OCI-LY7 (cell line): ENCODE measurements around the gene LBP. TPM values are rescaled to one million over a fixed set of nuclear protein-coding genes. Genes with fewer than 3 reads are reported as not detected.

Source experiments
- BruUV-seq: library from RNA; stranded (reverse); fragments of 400-500 nt; replicated peaks from 2 replicates; lab custom pipeline; 2021; lab: Mats Ljungman, UMichigan
- CTCF ChIA-PET: fragments of 300-600 bp; sonication (Branson Sonifier 250); formaldehyde crosslinking; loops from one replicate; lab custom pipeline; 2022; ENCODE audit warnings: antibody characterized with exemption; ENCODE audit not compliant: unreplicated experiment; lab: Charles Lee
- POLR2A ChIA-PET: fragments of 300-600 bp; sonication (Branson Sonifier 250); formaldehyde crosslinking; loops from one replicate; lab custom pipeline; 2022; ENCODE audit warnings: antibody characterized with exemption; lab: Charles Lee
- DNase-seq: peaks from one replicate; pipeline ENCODE4 v3.0.0-alpha.2; 2015; ENCODE audit warnings: low spot score
- H2AFZ ChIP-seq: fragments of 200-600 bp; sonication (generic), shearing (Covaris generic); 2 replicates; pipeline ENCODE4 v1.6.1; 2014; ENCODE audit warnings: mild to moderate bottlenecking, antibody characterized with exemption, low read length, moderate library complexity
- H3K27ac ChIP-seq: fragments of 200-600 bp; sonication (generic); 2 replicates; pipeline ENCODE4 v1.5.1; 2014; ENCODE audit warnings: mixed run types, low read depth, mild to moderate bottlenecking, moderate library complexity, low read length, inconsistent platforms; ENCODE audit not compliant: poor library complexity, severe bottlenecking
- H3K36me3 ChIP-seq: fragments of 200-600 bp; sonication (generic); 2 replicates; pipeline ENCODE4 v1.6.1; 2014; ENCODE audit warnings: mild to moderate bottlenecking, antibody characterized with exemption, low read length, moderate library complexity, mixed read lengths; ENCODE audit not compliant: insufficient read depth
- H3K4me1 ChIP-seq: fragments of 200-600 bp; sonication (generic); 2 replicates; pipeline ENCODE4 v1.5.1; 2014; ENCODE audit warnings: mild to moderate bottlenecking, low read length; ENCODE audit not compliant: insufficient read depth, poor library complexity, severe bottlenecking
- H3K4me2 ChIP-seq: fragments of 200-600 bp; sonication (generic); 2 replicates; pipeline ENCODE4 v1.6.1; 2014; ENCODE audit warnings: mild to moderate bottlenecking, low read length
- H3K4me3 ChIP-seq: fragments of 200-600 bp; sonication (generic); 2 replicates; pipeline ENCODE4 v1.5.1; 2014; ENCODE audit warnings: mild to moderate bottlenecking, low read depth, low read length; ENCODE audit not compliant: poor library complexity, severe bottlenecking
- H3K79me2 ChIP-seq: fragments of 200-600 bp; sonication (generic); 2 replicates; pipeline ENCODE4 v1.6.1; 2016; ENCODE audit warnings: low read depth, mild to moderate bottlenecking, low read length, moderate library complexity, mixed read lengths; ENCODE audit not compliant: insufficient read depth
- H3K9me2 ChIP-seq: fragments of 200-600 bp; sonication (generic); 2 replicates; pipeline ENCODE4 v1.6.1; 2016; ENCODE audit warnings: mild to moderate bottlenecking, low read length, mixed read lengths; ENCODE audit not compliant: insufficient read depth
- H3K9me3 ChIP-seq: fragments of 200-600 bp; sonication (generic); 2 replicates; pipeline ENCODE4 v1.6.1; 2014; ENCODE audit warnings: mild to moderate bottlenecking, mixed run types, low read length, mixed read lengths
- H4K20me1 ChIP-seq: fragments of 200-600 bp; sonication (generic); 2 replicates; pipeline ENCODE4 v1.6.1; 2014; ENCODE audit warnings: mild to moderate bottlenecking, antibody characterized with exemption, low read length, moderate library complexity, mixed read lengths; ENCODE audit not compliant: insufficient read depth
- EZH2phosphoT487 ChIP-seq: fragments of 200-600 bp; sonication (generic); IDR thresholded peaks from 2 replicates; pipeline ENCODE4 v1.6.1; 2018; ENCODE audit warnings: low read depth, borderline replicate concordance, mild to moderate bottlenecking, mixed run types, antibody characterized with exemption, low read length, moderate library complexity, mixed read lengths
- intact Hi-C: fragments of 100-400 bp; cut with micrococcal nuclease; formaldehyde crosslinking; loops from one replicate; pipeline ENCODE4 v1.10.0; 2022; ENCODE audit not compliant: unreplicated experiment
- total RNA-seq, 2 experiments: library from RNA; depleted of rRNA in 1 of 2; stranded (reverse); fragments of >200 nt in 1 of 2; shearing (Covaris generic) in 1 of 2; gene quantifications; 2 replicates each; pipeline ENCODE4 v1.2.3, GENCODE V29; 2014 to 2022
- TF ChIP-seq, protein P1 (sequence below): fragments of 200-600 bp; sonication (generic); conservative IDR thresholded peaks from 2 replicates; pipeline ENCODE4 v1.5.1; 2014; ENCODE audit warnings: mild to moderate bottlenecking, antibody characterized with exemption, low read length, moderate library complexity, mixed read lengths

LBP gene
- total RNA-seq, 2 experiments from 2014 or later = not detected

DNA sequence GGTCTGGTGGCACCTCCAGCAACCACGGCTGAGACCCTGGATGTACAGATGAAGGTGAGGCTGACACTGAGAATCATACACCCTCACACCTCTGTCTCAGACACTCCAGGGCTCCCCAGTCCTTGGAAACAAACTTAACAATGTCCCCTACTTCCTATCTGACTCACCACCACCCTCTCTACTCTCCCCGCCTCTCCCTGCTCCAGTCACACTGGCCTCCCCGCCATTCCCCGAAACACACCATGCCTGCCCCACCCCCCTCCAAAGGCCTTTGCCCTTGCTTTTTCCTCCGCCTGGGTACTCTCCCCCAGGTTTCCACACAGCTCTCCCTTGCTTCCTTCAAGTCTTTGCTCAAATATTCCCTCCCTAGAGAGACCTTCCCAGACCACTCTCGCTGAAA lies 26.1 kb upstream of the LBP start:
- Histone ChIP-seq H3K27ac (no peak overlapping the region), H3K79me2 (no peaks in the 10 kb centered on the region), H3K4me3 (no peak overlapping the region), H4K20me1 (no peaks in the 10 kb centered on the region), H3K4me2 (no peak overlapping the region), H3K4me1 (no peaks in the 10 kb centered on the region), H2AFZ (no peak overlapping the region), H3K9me3 (no peaks in the 10 kb centered on the region), H3K36me3 (no peaks in the 10 kb centered on the region), H3K9me2 (no peaks in the 10 kb centered on the region)
- TF ChIP-seq EZH2phosphoT487 = no peak
- TF ChIP-seq, protein P1, sequence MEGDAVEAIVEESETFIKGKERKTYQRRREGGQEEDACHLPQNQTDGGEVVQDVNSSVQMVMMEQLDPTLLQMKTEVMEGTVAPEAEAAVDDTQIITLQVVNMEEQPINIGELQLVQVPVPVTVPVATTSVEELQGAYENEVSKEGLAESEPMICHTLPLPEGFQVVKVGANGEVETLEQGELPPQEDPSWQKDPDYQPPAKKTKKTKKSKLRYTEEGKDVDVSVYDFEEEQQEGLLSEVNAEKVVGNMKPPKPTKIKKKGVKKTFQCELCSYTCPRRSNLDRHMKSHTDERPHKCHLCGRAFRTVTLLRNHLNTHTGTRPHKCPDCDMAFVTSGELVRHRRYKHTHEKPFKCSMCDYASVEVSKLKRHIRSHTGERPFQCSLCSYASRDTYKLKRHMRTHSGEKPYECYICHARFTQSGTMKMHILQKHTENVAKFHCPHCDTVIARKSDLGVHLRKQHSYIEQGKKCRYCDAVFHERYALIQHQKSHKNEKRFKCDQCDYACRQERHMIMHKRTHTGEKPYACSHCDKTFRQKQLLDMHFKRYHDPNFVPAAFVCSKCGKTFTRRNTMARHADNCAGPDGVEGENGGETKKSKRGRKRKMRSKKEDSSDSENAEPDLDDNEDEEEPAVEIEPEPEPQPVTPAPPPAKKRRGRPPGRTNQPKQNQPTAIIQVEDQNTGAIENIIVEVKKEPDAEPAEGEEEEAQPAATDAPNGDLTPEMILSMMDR = no peak
- DNase-seq = no peak
- intact Hi-C loops = no loop called here
- CTCF ChIA-PET = no interaction called here
- POLR2A ChIA-PET = interaction anchor here (0.6 kb wide), 1 partner anchor 26 kb away, joined by 3 read pairs; no protein-coding TSS in a partner anchor
- BruUV-seq = no TSS peak

DNA sequence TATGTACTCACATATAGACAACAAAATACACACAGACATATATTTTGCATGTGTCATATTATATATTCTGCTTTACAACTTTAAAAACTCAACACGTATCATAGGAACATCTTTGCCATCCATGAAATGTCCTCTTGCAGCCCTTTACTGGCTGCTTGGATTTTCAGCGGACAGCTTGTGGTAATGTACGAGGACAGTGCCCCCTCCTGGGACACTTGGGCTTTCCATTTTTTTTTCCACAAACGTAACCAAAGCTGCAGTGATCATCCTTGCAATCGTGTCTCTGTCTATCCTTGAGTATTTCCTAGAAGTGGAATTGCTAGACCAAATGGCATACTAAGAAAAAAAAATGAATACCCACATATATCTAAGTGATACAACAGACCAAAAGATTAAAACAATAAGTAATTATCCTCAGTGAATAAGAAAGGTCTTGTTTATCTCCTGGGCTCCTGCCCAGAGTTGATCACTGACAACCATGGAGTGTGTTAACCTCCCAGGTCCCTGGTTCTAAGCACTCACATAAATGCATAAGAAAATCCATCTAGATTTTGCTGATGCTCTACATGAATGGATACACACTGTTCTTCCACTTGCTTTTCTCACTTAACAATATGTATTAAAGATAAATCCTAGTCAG lies 24.2 kb upstream of the LBP start:
- ChIA-PET CTCF (no interaction called here), POLR2A (no interaction called here)
- Histone ChIP-seq H3K4me2 (no peak overlapping the region), H3K4me3 (no peak overlapping the region), H3K9me2 (no peaks in the 10 kb centered on the region), H3K27ac (no peak overlapping the region), H3K4me1 (no peaks in the 10 kb centered on the region), H3K79me2 (no peaks in the 10 kb centered on the region), H3K36me3 (no peaks in the 10 kb centered on the region), H4K20me1 (no peaks in the 10 kb centered on the region), H3K9me3 (no peaks in the 10 kb centered on the region), H2AFZ (no peak overlapping the region)
- DNase-seq = no peak
- TF ChIP-seq, protein P1 = peak; percentile 62
- no peak for TF ChIP-seq EZH2phosphoT487
- intact Hi-C loops = no loop called here
- no TSS peak for BruUV-seq

DNA sequence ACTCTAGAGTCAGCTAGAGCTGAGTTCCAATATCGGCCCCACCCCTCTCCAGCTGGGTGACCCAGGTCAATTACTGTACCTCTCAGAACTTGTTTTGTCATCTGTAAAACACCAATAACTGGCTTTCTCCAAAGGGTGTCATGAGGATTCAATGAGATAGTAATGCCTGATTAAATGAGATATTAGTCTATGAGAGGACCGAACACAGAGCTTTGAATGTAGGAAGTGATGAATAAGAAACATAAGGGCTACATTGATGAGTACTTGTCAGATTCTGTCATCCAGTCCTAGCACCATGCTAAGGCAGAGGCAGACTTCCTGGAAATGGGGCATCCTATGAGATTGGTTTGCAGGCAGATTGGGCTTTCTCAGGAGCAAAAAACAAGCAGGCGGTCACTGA lies 22.1 kb upstream of the LBP start:
- H3K79me2 ChIP-seq = no peaks in the 10 kb centered on the region
- no peaks in the 10 kb centered on the region for H3K9me3 ChIP-seq
- DNase-seq = no peak
- no peak overlapping the region for H3K4me2 ChIP-seq
- intact Hi-C loops = no loop called here
- H4K20me1 ChIP-seq = no peaks in the 10 kb centered on the region
- no peaks in the 10 kb centered on the region for H3K9me2 ChIP-seq
- CTCF ChIA-PET = no interaction called here
- H3K4me3 ChIP-seq = no peak overlapping the region
- no peaks in the 10 kb centered on the region for H3K36me3 ChIP-seq
- H3K27ac ChIP-seq = no peak overlapping the region
- no peak overlapping the region for H2AFZ ChIP-seq
- BruUV-seq = no TSS peak
- POLR2A ChIA-PET = no interaction called here
- no peaks in the 10 kb centered on the region for H3K4me1 ChIP-seq
- TF ChIP-seq, protein P1 = no peak
- TF ChIP-seq EZH2phosphoT487 = no peak
